GM12891 (cell line): ENCODE measurements around the gene RMND5B.

Experiments used
- POLR2A ChIP-seq: IDR thresholded peaks from 2 replicates; pipeline ENCODE4 v1.6.1; 2011; ENCODE audit warnings: low read depth, low read length, control low read depth
- POLR2AphosphoS5 ChIP-seq: IDR thresholded peaks from 2 replicates; pipeline ENCODE4 v1.6.1; 2011; ENCODE audit warnings: low read depth, low read length, control low read depth
- POU2F2 ChIP-seq: IDR thresholded peaks from 2 replicates; pipeline ENCODE4 v1.6.1; 2011; ENCODE audit warnings: low read depth, mild to moderate bottlenecking, control low read depth, low read length, moderate library complexity

DNA sequence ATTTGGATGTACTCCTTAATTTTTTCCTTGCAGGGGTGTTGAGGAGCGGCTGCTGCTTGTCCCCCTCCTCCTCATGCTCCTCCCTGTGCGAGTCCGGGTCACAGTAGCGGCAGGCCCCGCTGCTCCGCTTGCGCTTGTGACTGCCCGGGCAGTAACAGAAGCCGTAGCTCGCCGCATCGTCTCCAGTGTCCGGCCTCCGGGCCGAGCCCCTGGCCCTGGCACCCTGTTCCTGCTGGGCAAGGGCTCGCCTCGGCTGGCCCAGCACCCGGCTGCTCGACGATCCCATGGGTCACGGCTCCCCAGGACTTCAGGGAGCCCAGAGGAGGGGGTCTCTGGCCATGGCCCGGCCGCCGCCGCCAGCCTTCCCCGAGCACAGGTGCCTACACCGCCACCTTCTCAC, 56.2 kb downstream of the RMND5B start, which contains the start of gene GMCL2:
- TF ChIP-seq POLR2AphosphoS5 = no peak
- TF ChIP-seq POU2F2 = no peak
- no peak for TF ChIP-seq POLR2A
